GM19238 (cell line): ENCODE results near the gene DAD1.

Experiments used
- DNase-seq: peaks from one replicate; pipeline ENCODE4 v3.0.0; 2011; ENCODE audit warnings: low spot score; ENCODE audit not compliant: insufficient read length

DAD1 gene

GRCh38 chr14:22519877-22520685 is 68.9 kb downstream of the DAD1 start:
- no peak for DNase-seq

GRCh38 chr14:22518073-22518472 is 71.0 kb downstream of the DAD1 start:
- DNase-seq = no peak

- DNase-seq = no peak
Observed at GRCh38 chr14:22517117-22517720, 71.8 kb downstream of the DAD1 start.

GRCh38 chr14:22515929-22516328 is 73.1 kb downstream of the DAD1 start:
- DNase-seq = no peak
